Neutrophil (primary cell): ENCODE measurements around the gene RFX8.
A peak's percentile ranks its signal among the peaks of the same experiment; 100 is the strongest.

Experiments
- H3K27ac ChIP-seq: fragments of 200-600 bp; sonication (generic); 2 replicates; pipeline ENCODE4 v1.5.1; 2016; ENCODE audit warnings: mild to moderate bottlenecking, moderate library complexity
- H3K27me3 ChIP-seq: fragments of 200-600 bp; sonication (generic); 2 replicates; pipeline ENCODE4 v1.6.0; 2016; ENCODE audit warnings: mild to moderate bottlenecking
- H3K36me3 ChIP-seq: fragments of 200-600 bp; sonication (generic); 2 replicates; pipeline ENCODE4 v1.5.1; 2017
- H3K4me1 ChIP-seq, 2 experiments: fragments of 200-600 bp in 1 of 2; sonication (generic) in 1 of 2; 1 replicate in 1 of 2; 2 replicates in 1 of 2; pipeline versions ENCODE4 v1.5.1 to v1.6.1; 2013 to 2016; ENCODE audit warnings: low read depth in 1 of 2, low read length in 1 of 2, mild to moderate bottlenecking in 1 of 2, moderate library complexity in 1 of 2; ENCODE audit not compliant: control insufficient read depth in 1 of 2, insufficient read depth in 1 of 2
- H3K4me3 ChIP-seq, 2 experiments: fragments of 200-600 bp in 1 of 2; sonication (generic) in 1 of 2; 1 replicate in 1 of 2; 2 replicates in 1 of 2; pipeline ENCODE4 v1.5.1; 2013 to 2016; ENCODE audit warnings: low read depth in 1 of 2, low read length in 1 of 2, mild to moderate bottlenecking in 1 of 2, moderate library complexity in 1 of 2
- H3K9me3 ChIP-seq: fragments of 200-600 bp; sonication (generic); 2 replicates; pipeline ENCODE4 v1.5.1; 2016
- CTCF ChIP-seq: fragments of 200-600 bp; sonication (generic); IDR thresholded peaks from 2 replicates; pipeline ENCODE4 v1.5.1; 2016; ENCODE audit warnings: antibody characterized with exemption

RFX8 gene

GRCh38 chr2:101405351-101405899, 69.5 kb downstream of the RFX8 start:
- Histone ChIP-seq H3K27me3 (peaks cover 3% of the 10 kb centered on the region), H3K36me3 (no peaks in the 10 kb centered on the region), H3K9me3 (no peaks in the 10 kb centered on the region), H3K27ac (peak overlapping the region; percentile 85), H3K4me3 (peak overlapping the region; percentile 32 to 49), H3K4me1 (peaks cover 47 to 50% of the 10 kb centered on the region in 2 experiments)
- TF ChIP-seq CTCF: no peak

GRCh38 chr2:101403745-101404144, 71.2 kb downstream of the RFX8 start:
- Histone ChIP-seq H3K9me3 (no peaks in the 10 kb centered on the region), H3K36me3 (no peaks in the 10 kb centered on the region), H3K4me3 (no peak overlapping the region), H3K27me3 (peaks cover 3% of the 10 kb centered on the region), H3K27ac (no peak overlapping the region), H3K4me1 (peaks cover 63 to 66% of the 10 kb centered on the region in 2 experiments)
- TF ChIP-seq CTCF: no peak

- Histone ChIP-seq H3K9me3 (no peaks in the 10 kb centered on the region), H3K27ac (no peak overlapping the region), H3K4me3 (no peak overlapping the region), H3K27me3 (peaks cover 3% of the 10 kb centered on the region), H3K36me3 (no peaks in the 10 kb centered on the region), H3K4me1 (peaks cover 63 to 66% of the 10 kb centered on the region in 2 experiments)
- TF ChIP-seq CTCF: no peak
Observed at GRCh38 chr2:101402630-101403029, 72.3 kb downstream of the RFX8 start.

- Histone ChIP-seq H3K27me3 (peaks cover 3% of the 10 kb centered on the region), H3K4me3 (no peak overlapping the region), H3K36me3 (no peaks in the 10 kb centered on the region), H3K4me1 (peaks cover 60 to 63% of the 10 kb centered on the region in 2 experiments), H3K27ac (no peak overlapping the region), H3K9me3 (no peaks in the 10 kb centered on the region)
- no peak for TF ChIP-seq CTCF
Observed at GRCh38 chr2:101401906-101402305, 73.0 kb downstream of the RFX8 start.

GRCh38 chr2:101401326-101401665, 73.6 kb downstream of the RFX8 start:
- Histone ChIP-seq H3K4me3 (no peak overlapping the region), H3K27me3 (peaks cover 3% of the 10 kb centered on the region), H3K9me3 (no peaks in the 10 kb centered on the region), H3K36me3 (no peaks in the 10 kb centered on the region), H3K4me1 (peaks cover 54 to 57% of the 10 kb centered on the region in 2 experiments), H3K27ac (peak overlapping the region; percentile 37)
- TF ChIP-seq CTCF: no peak
